SU-DHL-6 (cell line): ENCODE results near the gene TMEM117.

Experiments
- EZH2phosphoT487 ChIP-seq: fragments of 200-600 bp; sonication (generic), shearing (Covaris generic); conservative IDR thresholded peaks from 2 replicates; pipeline ENCODE4 v1.6.1; 2018; ENCODE audit warnings: mild to moderate bottlenecking, antibody characterized with exemption, low read length, moderate library complexity, mixed read lengths
- TF ChIP-seq, protein P1 (sequence below): fragments of 200-600 bp; sonication (generic); IDR thresholded peaks from one replicate; pipeline ENCODE4 v1.5.1; 2017; ENCODE audit warnings: antibody characterized with exemption, mild to moderate bottlenecking, low read length, moderate library complexity; ENCODE audit not compliant: insufficient read depth, poor library complexity, severe bottlenecking

DNA sequence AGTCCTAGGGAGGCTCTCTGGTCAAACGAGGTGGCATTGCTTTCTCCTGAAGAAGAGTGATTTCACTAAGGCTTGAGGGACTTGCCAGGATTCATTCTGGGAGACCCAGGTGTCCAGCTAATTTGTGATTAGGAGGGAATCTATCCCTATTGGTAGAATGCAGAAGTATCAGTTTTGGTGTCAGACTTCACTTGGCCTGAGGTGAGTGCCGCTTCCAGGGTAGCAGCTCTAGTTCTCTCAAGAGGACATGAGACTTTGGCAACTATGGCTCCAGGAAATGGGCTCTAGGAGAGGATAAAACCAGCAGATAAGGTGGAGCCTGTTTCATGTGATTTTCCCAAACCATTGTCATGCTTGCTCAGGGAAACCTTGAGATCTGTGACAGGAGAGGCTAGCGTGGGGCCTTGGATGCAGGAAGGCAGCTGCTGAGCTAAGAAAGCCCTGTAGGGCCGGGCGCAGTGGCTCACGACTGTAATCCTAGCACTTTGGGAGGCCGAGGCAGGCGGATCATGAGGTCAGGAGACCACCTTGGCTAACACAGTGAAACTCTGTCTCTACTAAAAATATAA, 11.6 kb upstream of the TMEM117 start:
- TF ChIP-seq, protein P1, sequence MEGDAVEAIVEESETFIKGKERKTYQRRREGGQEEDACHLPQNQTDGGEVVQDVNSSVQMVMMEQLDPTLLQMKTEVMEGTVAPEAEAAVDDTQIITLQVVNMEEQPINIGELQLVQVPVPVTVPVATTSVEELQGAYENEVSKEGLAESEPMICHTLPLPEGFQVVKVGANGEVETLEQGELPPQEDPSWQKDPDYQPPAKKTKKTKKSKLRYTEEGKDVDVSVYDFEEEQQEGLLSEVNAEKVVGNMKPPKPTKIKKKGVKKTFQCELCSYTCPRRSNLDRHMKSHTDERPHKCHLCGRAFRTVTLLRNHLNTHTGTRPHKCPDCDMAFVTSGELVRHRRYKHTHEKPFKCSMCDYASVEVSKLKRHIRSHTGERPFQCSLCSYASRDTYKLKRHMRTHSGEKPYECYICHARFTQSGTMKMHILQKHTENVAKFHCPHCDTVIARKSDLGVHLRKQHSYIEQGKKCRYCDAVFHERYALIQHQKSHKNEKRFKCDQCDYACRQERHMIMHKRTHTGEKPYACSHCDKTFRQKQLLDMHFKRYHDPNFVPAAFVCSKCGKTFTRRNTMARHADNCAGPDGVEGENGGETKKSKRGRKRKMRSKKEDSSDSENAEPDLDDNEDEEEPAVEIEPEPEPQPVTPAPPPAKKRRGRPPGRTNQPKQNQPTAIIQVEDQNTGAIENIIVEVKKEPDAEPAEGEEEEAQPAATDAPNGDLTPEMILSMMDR, result no peak
- TF ChIP-seq EZH2phosphoT487, result no peak
